Mammary epithelial cell (primary cell): Measurements from ENCODE around the gene GPR85.

Experiments used
- CTCF ChIP-seq, 2 donors: IDR thresholded peaks in 1 of 2; conservative IDR thresholded peaks in 1 of 2; 2 replicates each; pipeline ENCODE4 v1.5.1; 2011 to 2012; ENCODE audit warnings: inconsistent platforms in 2 of 2, low read length in 2 of 2, mild to moderate bottlenecking in 2 of 2, control low read depth in 1 of 2, low read depth in 1 of 2; ENCODE audit not compliant: insufficient read depth in 1 of 2; ENCODE audit errors: extremely low read depth in 1 of 2
- EZH2 ChIP-seq: IDR thresholded peaks from 2 replicates; pipeline ENCODE4 v1.6.1; 2012; ENCODE audit warnings: low read length, inconsistent platforms, borderline replicate concordance

- TF ChIP-seq CTCF (conservative IDR thresholded peaks at IDR 0.05 in 1 of 2, IDR thresholded peaks at IDR 0.05 in 1 of 2; ENCODE audit: extremely low read depth in 1 of 2, insufficient read depth in 1 of 2, low read depth in 1 of 2, low read length in 2 of 2) (no peak), EZH2 (no peak)
These were observed 47.4 kb upstream of the GPR85 start for GRCh38 chr7:113134025-113134424.
